Parathyroid adenoma (tissue), 2 donors: ENCODE measurements around the gene ARHGAP18.

Experiments used
- H2AFZ ChIP-seq: fragments of 300-600 bp; sonication (generic); one replicate; pipeline ENCODE4 v1.7.0; 2017; ENCODE audit warnings: antibody characterized with exemption, mild to moderate bottlenecking
- H3K27ac ChIP-seq: fragments of 300-600 bp; sonication (generic); one replicate; pipeline ENCODE4 v1.7.0; 2017
- H3K27me3 ChIP-seq: fragments of 300-600 bp; sonication (generic); one replicate; pipeline ENCODE4 v1.7.0; 2017; ENCODE audit warnings: low read length; ENCODE audit not compliant: control insufficient read depth, insufficient read depth
- H3K36me3 ChIP-seq: fragments of 300-600 bp; sonication (generic); one replicate; pipeline ENCODE4 v1.7.0; 2017; ENCODE audit warnings: low read length; ENCODE audit not compliant: control insufficient read depth, insufficient read depth
- H3K4me1 ChIP-seq: fragments of 300-600 bp; sonication (generic); one replicate; pipeline ENCODE4 v1.7.0; 2017; ENCODE audit warnings: control low read depth
- H3K4me2 ChIP-seq: fragments of 300-600 bp; sonication (generic); one replicate; pipeline ENCODE4 v1.7.0; 2017; ENCODE audit warnings: low read length
- H3K4me3 ChIP-seq: fragments of 300-600 bp; sonication (generic); one replicate; pipeline ENCODE4 v1.7.0; 2017; ENCODE audit warnings: low read depth, low read length
- H3K79me2 ChIP-seq: fragments of 300-600 bp; sonication (generic); one replicate; pipeline ENCODE4 v1.7.0; 2017; ENCODE audit warnings: control low read depth
- H3K9ac ChIP-seq: fragments of 300-600 bp; sonication (generic); one replicate; pipeline ENCODE4 v1.7.0; 2017; ENCODE audit warnings: mild to moderate bottlenecking
- H3K9me3 ChIP-seq: fragments of 300-600 bp; sonication (generic); one replicate; pipeline ENCODE4 v1.7.0; 2017; ENCODE audit warnings: low read length; ENCODE audit not compliant: control insufficient read depth
- TF ChIP-seq, protein P1 (sequence below): fragments of 300-600 bp; sonication (generic); IDR thresholded peaks from one replicate; pipeline ENCODE4 v1.7.0; 2017; ENCODE audit warnings: antibody characterized with exemption, mild to moderate bottlenecking
- donor health status: primary hyperparathyroidism.

The ARHGAP18 gene

GRCh38 chr6:129709196-129709768 lies 695 bp downstream of the ARHGAP18 start:
- H3K79me2 ChIP-seq = peaks cover 38% of the 10 kb centered on the region
- H3K27ac ChIP-seq = peak overlapping the region; percentile 84
- no peaks in the 10 kb centered on the region for H3K9me3 ChIP-seq
- H3K4me2 ChIP-seq = peak overlapping the region; percentile 75
- H3K4me1 ChIP-seq = peaks cover 10% of the 10 kb centered on the region
- TF ChIP-seq, protein P1, sequence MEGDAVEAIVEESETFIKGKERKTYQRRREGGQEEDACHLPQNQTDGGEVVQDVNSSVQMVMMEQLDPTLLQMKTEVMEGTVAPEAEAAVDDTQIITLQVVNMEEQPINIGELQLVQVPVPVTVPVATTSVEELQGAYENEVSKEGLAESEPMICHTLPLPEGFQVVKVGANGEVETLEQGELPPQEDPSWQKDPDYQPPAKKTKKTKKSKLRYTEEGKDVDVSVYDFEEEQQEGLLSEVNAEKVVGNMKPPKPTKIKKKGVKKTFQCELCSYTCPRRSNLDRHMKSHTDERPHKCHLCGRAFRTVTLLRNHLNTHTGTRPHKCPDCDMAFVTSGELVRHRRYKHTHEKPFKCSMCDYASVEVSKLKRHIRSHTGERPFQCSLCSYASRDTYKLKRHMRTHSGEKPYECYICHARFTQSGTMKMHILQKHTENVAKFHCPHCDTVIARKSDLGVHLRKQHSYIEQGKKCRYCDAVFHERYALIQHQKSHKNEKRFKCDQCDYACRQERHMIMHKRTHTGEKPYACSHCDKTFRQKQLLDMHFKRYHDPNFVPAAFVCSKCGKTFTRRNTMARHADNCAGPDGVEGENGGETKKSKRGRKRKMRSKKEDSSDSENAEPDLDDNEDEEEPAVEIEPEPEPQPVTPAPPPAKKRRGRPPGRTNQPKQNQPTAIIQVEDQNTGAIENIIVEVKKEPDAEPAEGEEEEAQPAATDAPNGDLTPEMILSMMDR = no peak
- no peaks in the 10 kb centered on the region for H3K27me3 ChIP-seq
- H3K9ac ChIP-seq = no peak overlapping the region
- peak overlapping the region; percentile 83 for H2AFZ ChIP-seq
- peak overlapping the region; percentile 80 for H3K4me3 ChIP-seq
- H3K36me3 ChIP-seq = no peaks in the 10 kb centered on the region

DNA sequence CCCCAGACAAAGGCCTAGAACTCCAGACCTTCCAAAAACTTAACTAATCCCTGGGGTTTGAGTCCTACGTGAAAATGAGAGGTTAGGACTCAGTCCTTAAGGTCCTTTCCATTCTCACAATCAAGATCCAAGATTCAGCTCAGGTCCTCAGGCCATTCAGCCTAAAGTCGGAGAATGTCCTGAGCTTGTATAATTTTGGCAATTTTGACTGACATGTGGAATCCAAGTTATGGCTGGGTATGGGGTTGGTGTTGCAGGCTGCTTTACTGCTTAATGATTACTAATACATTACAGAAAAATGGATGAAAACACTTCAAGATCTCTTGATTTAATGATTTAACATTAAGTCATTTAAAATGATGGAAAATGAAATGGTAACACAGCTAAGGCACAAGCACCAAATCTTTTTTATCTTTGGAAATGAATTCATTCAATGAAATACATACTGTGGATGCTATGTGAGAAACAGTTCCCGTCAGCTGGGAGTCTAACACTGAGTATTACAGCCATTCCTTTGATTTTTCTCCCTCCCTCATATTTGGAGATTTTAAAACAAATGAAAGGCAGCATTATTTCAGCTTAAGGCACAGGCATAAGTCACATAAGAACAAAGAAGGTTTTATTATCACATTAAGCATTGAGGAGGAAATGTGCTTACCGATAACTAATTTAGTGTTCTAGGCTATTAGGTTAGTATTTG lies 1.3 kb downstream of the ARHGAP18 start:
- Histone ChIP-seq H3K79me2 (peaks cover 42% of the 10 kb centered on the region), H3K9ac (no peak overlapping the region), H3K27me3 (no peaks in the 10 kb centered on the region), H3K4me3 (peak overlapping the region; percentile 80), H3K4me1 (peaks cover 10% of the 10 kb centered on the region), H3K4me2 (peak overlapping the region; percentile 3), H3K27ac (peak overlapping the region; percentile 84), H3K36me3 (no peaks in the 10 kb centered on the region), H3K9me3 (no peaks in the 10 kb centered on the region), H2AFZ (no peak overlapping the region)
- TF ChIP-seq, protein P1 = no peak

DNA sequence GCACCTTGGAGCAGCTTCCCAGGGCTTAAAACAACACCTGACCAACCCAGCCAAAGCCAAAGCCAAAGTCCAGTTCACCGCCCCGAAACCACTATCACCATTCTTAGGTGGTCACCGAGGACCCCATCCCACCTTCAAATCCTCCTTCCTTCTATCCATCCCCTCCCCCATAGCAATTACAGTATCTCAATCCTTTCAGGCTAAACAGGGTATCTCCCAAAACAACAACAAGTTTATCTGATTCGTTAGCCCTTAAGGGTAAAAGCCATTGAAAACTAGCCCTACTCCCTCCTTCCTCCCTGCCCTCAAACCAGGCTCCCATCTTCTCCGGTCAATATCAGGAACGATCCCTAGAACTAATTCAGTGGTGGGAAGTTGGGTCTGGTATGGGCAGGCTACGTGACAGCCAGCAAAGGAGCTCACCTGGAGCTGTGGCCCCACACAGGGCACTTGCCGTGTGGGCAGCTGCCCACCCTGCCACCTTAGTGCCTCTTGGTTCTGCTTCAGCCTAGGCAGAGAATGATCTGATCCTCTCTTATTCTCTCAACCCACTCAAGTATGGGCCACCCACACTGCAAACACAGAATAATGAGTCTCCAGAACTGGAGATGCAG lies 2.0 kb downstream of the ARHGAP18 start:
- Histone ChIP-seq H3K4me1 (peaks cover 10% of the 10 kb centered on the region), H3K36me3 (no peaks in the 10 kb centered on the region), H3K4me2 (peak overlapping the region; percentile 25), H2AFZ (peak overlapping the region; percentile 10), H3K9me3 (no peaks in the 10 kb centered on the region), H3K4me3 (peak overlapping the region; percentile 30), H3K27me3 (no peaks in the 10 kb centered on the region), H3K27ac (peak overlapping the region; percentile 84), H3K9ac (no peak overlapping the region), H3K79me2 (peaks cover 49% of the 10 kb centered on the region)
- TF ChIP-seq, protein P1 = no peak

- Histone ChIP-seq H3K27ac (no peak overlapping the region), H3K4me1 (peaks cover 10% of the 10 kb centered on the region)
Observed at GRCh38 chr6:129707028-129707427, 2.9 kb downstream of the ARHGAP18 start.

More at GRCh38 chr6:129707028-129707427, 2.9 kb downstream of the ARHGAP18 start:
- H3K36me3 ChIP-seq = no peaks in the 10 kb centered on the region
- no peak overlapping the region for H3K4me2 ChIP-seq
- TF ChIP-seq, protein P1 = no peak
- H3K27me3 ChIP-seq = no peaks in the 10 kb centered on the region
- H2AFZ ChIP-seq = no peak overlapping the region
- no peak overlapping the region for H3K9ac ChIP-seq
- H3K9me3 ChIP-seq = no peaks in the 10 kb centered on the region
- no peak overlapping the region for H3K4me3 ChIP-seq
- H3K79me2 ChIP-seq = peaks cover 58% of the 10 kb centered on the region
